GM21367 (cell line): ENCODE data around the gene PARD6G.
A peak's percentile ranks its signal among the peaks of the same experiment; 100 is the strongest.

Experiments used
- ATAC-seq: cut with Tn5 transposase; IDR thresholded peaks from one replicate; pipeline ENCODE4 v1.9.1; 2021; ENCODE audit not compliant: unreplicated experiment

Gene PARD6G

GRCh38 chr18:80213182-80213581 lies 34.1 kb downstream of the PARD6G start:
- ATAC-seq, result no peak

DNA sequence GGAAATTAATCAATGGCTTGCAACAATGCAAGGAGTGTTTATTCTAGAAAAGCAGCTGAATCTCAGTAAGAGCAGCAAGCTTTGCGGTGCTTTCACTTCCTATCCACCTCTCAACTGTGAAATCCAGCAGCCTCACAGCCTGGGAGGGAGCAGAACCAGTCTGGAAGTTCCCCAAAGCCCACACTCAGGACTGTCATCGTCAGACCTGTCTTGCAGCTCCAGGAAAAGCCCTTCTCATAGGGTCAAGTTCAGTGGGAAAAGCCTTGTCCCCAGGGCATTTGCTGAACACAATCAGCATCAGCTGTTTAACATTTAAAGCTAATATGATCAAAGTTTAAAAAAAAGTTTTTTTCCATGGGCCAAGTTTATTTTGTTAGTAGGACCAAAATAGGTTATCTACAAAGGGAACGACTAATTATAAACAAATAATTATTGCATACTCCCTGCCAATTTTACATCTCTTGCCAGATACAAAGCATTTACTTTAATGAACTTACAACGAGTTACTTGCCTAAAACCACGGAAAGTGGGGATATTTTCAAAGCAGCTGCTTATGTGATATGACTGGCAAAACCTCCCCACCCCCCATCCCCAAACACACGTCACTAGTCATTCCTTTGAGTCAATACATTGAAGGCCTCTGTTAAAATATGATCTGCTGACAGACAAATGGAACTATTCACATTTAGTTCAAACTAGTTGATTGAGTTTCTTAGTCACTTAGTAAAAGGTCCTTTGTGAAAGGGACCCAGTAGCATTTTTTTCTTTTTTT lies 36.8 kb downstream of the PARD6G start:
- no peak for ATAC-seq

GRCh38 chr18:80208620-80209019 lies 38.7 kb downstream of the PARD6G start:
- ATAC-seq, result no peak

- ATAC-seq, result no peak
Measured at GRCh38 chr18:80205294-80205693, 42.0 kb downstream of the PARD6G start.

DNA sequence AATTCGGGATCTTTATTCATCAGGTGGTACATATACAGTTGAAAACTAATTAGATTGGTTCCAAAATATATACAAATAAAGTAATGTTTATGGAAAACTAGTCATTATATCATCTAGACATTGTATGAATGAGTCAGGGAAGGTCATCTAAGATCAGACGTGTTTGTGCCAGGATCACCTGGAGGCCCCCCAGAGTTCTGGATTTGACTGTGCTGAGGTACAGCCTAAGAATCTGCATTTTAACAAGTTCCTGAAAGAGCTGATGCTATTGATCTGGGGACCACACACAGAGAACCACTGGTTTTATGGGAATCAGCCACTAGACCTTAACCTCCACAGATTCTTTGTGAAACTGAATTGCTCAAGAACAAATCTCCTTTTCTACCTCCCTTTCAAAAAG lies 43.2 kb downstream of the PARD6G start:
- no peak for ATAC-seq

DNA sequence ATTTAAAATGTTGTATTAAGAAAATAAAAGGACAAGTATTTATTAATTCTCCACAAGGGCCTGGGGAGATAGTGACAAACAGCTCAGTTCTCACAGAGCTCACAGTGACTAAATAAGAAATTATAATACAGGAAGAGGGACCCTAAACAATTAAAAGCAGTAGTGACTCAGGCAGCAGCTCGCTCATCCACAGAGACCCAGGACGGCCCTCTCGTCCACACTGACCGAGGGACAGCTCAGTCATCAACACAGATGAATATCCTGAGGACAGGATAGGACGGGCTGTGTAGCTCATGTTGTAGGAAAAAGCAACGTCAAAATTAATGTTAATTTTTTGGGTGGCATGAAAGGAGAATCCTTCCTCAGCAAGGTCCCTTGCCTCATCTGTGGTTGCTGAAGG lies 44.1 kb downstream of the PARD6G start:
- ATAC-seq, result no peak

DNA sequence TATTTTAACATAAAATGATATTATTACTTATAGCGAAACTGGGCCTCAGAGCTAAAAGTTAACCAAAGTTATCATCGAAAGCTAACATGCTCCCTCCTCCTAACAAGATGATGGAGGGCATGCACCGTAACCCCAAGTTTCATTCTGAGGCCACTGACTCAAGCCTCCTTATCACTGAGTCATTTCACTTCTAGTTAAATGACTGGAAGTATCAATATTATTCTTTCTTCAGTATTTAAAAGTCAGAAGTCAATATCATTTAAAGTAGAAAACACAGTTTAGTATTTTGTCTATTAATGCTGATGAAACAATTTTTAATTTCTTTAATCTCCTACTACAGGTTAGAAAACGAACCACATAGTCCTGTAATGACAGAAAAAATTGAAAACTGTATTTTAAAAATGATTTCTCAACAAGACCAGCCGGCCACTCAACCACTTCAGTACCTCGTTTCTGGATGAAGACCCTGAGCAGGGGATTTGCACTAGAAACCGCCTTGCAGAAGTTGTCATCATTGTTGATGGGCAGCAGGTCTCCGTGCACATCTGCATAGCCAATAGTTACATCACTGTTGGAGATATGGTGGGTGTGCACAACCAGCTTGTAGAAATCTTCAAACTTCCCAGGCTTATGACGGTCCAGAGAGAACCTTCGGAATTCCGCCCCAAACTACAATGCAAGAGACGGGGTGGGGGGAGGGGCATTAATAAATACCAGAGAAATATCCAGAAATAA lies 44.9 kb downstream of the PARD6G start:
- peak; percentile 79 for ATAC-seq

- peak; percentile 4 for ATAC-seq
Measured at GRCh38 chr18:80201739-80202138, 45.6 kb downstream of the PARD6G start.

DNA sequence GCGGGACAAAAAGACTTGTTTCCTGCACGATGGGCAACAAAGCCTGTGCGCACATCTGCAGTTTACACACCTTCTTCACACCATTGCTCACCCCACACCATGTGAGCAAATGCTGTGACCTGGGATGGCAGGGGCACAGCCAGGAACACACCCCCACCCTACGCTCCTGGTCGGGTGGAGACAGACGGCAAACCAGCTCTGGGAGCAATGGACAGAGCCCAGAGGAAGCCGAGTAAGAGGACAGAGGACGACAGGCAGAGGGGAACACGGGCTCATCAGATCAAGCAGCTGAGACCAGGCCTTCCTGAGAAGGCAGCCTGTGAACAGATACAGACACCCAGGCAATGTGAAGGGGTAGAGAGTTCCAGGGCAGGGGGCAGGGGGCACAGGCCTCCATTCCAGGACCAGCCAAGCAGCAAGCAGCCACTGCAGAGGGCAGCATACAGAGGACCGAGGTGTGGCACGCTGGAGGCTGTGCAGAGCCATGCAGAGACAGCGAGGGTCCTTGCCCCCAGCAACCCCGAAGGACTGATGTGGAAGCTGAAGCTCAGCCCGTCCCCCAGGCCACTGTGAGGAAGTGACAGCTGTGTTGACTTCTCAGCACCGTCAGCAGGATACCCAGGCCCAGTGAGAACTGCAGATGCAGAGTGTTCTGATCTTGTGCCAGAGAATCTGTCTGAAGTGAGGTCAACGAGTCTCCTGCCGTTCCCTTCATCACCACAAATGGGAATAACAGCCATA lies 46.2 kb downstream of the PARD6G start:
- no peak for ATAC-seq

- ATAC-seq, result no peak
Measured at GRCh38 chr18:80200171-80200931, 47.0 kb downstream of the PARD6G start.

GRCh38 chr18:80198994-80199748 lies 48.1 kb downstream of the PARD6G start:
- no peak for ATAC-seq

GRCh38 chr18:80198391-80198790 lies 48.9 kb downstream of the PARD6G start:
- ATAC-seq, result no peak

- ATAC-seq, result no peak
Measured at GRCh38 chr18:80197528-80197927, 49.8 kb downstream of the PARD6G start.

DNA sequence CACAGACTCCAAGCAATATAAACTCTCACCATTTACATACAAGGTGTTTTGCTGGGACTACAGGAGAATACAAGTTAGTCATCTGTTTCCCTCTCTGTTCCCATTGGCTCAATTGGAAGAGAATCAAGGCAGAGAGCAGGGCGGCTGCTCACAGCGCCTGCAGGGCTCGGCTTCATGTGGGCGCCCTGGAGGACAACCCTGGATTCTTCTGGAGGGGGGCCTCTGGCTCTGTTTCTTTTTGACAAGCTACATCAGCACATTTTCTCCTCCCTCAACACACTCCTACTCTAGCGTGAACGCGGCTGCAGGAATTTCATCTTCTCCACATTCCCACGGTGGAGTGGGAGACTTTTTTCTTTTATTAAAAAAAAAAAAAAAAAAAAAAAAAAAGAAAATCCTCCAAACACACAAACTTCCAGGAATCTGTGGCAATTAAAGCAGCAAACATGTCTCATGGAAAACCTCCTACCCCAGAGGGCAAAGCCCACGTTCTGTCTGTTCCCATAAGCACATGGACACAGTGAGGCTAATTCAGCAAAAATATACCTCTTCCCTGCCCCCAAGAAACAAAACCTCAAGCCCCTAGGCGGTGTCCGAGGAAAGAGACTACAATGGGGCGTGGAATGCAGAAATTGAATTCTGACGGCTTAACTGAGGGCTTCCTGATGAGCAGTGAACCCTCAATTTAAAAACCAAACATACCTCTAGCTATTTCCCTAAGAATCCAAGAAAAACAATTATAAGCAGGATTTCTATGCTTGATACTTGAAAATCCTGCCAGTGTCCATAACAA lies 50.6 kb downstream of the PARD6G start:
- no peak for ATAC-seq

DNA sequence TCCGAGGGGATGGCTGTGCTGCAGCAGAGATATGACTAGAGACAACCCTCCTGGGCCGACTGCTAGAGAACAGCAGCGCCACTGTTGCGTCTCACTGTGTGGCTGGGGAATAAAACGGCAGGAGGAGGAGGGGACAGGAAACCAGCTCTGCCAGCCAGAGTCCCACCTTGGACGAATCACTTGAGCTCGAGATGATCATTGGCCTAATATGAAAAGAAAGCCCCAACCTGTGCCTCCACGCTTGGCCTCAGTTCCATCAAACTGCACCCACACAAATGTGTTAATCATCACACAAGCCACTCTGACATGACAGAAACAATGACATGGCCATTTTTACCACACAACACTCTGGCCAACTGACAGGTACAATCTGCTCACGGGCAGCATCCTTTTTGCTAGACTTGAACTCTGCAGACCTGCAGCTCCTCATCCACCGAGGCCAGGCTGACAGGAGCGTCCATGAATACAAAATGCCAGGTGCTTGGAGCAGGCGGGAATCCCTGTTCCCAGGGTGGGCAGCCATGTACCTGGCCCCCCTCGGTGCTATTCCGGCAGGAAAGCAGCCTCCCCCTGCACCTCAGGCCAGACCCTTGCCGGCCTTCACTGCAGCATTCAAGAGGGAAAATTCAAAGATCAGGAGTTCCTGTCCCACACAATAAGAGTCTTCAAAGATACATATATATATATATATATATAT lies 52.3 kb downstream of the PARD6G start:
- ATAC-seq, result no peak

- ATAC-seq, result no peak
Measured at GRCh38 chr18:80193701-80194100, 53.6 kb downstream of the PARD6G start.

DNA sequence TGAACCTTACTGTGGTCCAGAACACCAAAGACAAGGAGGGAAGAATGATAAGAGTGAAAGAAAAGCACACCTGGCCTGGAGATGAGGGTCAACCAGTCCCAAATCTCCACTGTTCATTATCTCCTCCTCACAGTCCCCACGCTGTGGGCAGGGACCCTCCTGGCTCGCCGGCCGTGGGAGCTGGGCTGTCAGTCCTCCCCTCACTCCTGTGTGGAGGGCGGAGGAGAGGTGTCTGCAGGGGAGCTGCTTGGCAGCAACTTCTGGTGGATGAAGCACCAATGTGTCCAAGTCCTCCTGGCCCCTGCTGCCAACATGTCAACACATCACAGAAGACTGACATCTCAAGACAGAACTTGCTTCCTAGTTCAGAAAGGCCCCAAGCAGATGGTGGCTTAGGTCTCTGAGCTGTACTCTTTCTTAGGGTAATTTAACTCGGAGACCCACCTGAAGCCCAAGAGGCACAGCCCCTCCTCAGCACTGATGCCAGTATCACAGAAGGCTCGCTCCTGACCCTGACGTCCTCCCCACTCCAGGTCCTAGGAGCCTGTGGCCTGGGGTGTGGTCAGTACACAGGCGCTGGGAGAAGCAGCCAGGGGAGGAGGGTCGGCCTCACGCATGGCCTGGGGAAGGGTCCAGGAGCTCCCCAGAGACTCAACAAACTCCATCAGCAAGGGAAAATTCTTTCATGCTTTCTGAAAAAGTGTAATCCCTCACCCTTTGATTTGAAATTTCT lies 54.5 kb downstream of the PARD6G start:
- ATAC-seq, result no peak

GRCh38 chr18:80191907-80192652 lies 55.2 kb downstream of the PARD6G start:
- no peak for ATAC-seq
